WTC11 (cell line): ENCODE results near the gene EBP. TPM values are rescaled to one million over a fixed set of nuclear protein-coding genes. Genes with fewer than 3 reads are reported as not detected.
"Not testable (repeated sequence)": the region's sequence is repeated elsewhere in the genome, so short reads cannot be mapped to it uniquely, and the experiment has no call there.

Source experiments
- ATAC-seq: fragments of 200-7000 bp; cut with Tn5 transposase; 2 replicates; pipeline ENCODE4 v1.10.0; 2021; ENCODE audit warnings: mild to moderate bottlenecking, moderate library complexity
- CTCF ChIA-PET: fragments of 300-600 bp; sonication (Branson Sonifier 250); formaldehyde crosslinking; loops from one replicate; lab custom pipeline; 2021; ENCODE audit warnings: antibody characterized with exemption; lab: Charles Lee
- POLR2A ChIA-PET: fragments of 350-600 bp; sonication (Branson Sonifier 250); formaldehyde crosslinking; loops from one replicate; lab custom pipeline; 2021; ENCODE audit warnings: antibody characterized with exemption; lab: Charles Lee
- DNase-seq: peaks from one replicate; pipeline ENCODE4 v3.0.0; 2021; ENCODE audit warnings: low spot score
- H3K27ac Mint-ChIP-seq: 2 replicates; pipeline ENCODE4 v1.8.0; 2021; ENCODE audit warnings: mixed read lengths
- H3K27me3 Mint-ChIP-seq: 2 replicates; pipeline ENCODE4 v1.8.0; 2021; ENCODE audit warnings: low read depth, mild to moderate bottlenecking, moderate library complexity, mixed read lengths
- H3K36me3 Mint-ChIP-seq: 2 replicates; pipeline ENCODE4 v1.8.0; 2021; ENCODE audit warnings: mixed read lengths
- H3K4me1 Mint-ChIP-seq: 2 replicates; pipeline ENCODE4 v1.8.0; 2022; ENCODE audit warnings: mixed read lengths
- H3K4me3 Mint-ChIP-seq: 2 replicates; pipeline ENCODE4 v1.8.0; 2021; ENCODE audit warnings: mild to moderate bottlenecking, moderate library complexity, mixed read lengths
- H3K9me3 Mint-ChIP-seq: 2 replicates; pipeline ENCODE4 v1.8.0; 2021; ENCODE audit warnings: mixed read lengths
- AFF4 ChIP-seq: sonication (generic); formaldehyde crosslinking; IDR thresholded peaks from 2 replicates; pipeline ENCODE4 v1.8.1; 2023; ENCODE audit warnings: mild to moderate bottlenecking, missing genetic modification reagents, borderline replicate concordance
- ATF3 ChIP-seq: sonication (generic); formaldehyde crosslinking; conservative IDR thresholded peaks from 2 replicates; pipeline ENCODE4 v1.8.1; 2022; ENCODE audit warnings: mild to moderate bottlenecking, missing genetic modification reagents
- E2F4 ChIP-seq: sonication (generic); formaldehyde crosslinking; IDR thresholded peaks from 2 replicates; pipeline ENCODE4 v1.8.1; 2022; ENCODE audit warnings: low read depth, mild to moderate bottlenecking, moderate library complexity, missing genetic modification reagents, borderline replicate concordance
- ELF4 ChIP-seq: sonication (generic); formaldehyde crosslinking; IDR thresholded peaks from 2 replicates; pipeline ENCODE4 v1.8.1; 2022; ENCODE audit warnings: low read depth, mild to moderate bottlenecking, moderate library complexity, missing genetic modification reagents
- ERG ChIP-seq: fragments of 250-450 bp; sonication (Bioruptor Pico); IDR thresholded peaks from 2 replicates; pipeline ENCODE4 v1.8.0; 2021; ENCODE audit warnings: mild to moderate bottlenecking
- FOXP1 ChIP-seq: sonication (generic); formaldehyde crosslinking; IDR thresholded peaks from 2 replicates; pipeline ENCODE4 v1.8.0; 2022; ENCODE audit warnings: missing genetic modification reagents, mild to moderate bottlenecking, moderate library complexity, borderline replicate concordance
- IRF1 ChIP-seq: sonication (generic); formaldehyde crosslinking; IDR thresholded peaks from 2 replicates; pipeline ENCODE4 v1.8.0; 2023; ENCODE audit warnings: missing genetic modification reagents
- NR2C2 ChIP-seq: sonication (generic); formaldehyde crosslinking; IDR thresholded peaks from 2 replicates; pipeline ENCODE4 v1.8.0; 2022; ENCODE audit warnings: mild to moderate bottlenecking, missing genetic modification reagents
- USF1 ChIP-seq: sonication (generic); formaldehyde crosslinking; IDR thresholded peaks from 2 replicates; pipeline ENCODE4 v1.8.0; 2022; ENCODE audit warnings: mild to moderate bottlenecking, missing genetic modification reagents
- ZBTB21 ChIP-seq: sonication (generic); formaldehyde crosslinking; IDR thresholded peaks from 2 replicates; pipeline ENCODE4 v1.8.1; 2023; ENCODE audit warnings: mild to moderate bottlenecking, missing genetic modification reagents, borderline replicate concordance
- total RNA-seq: library from RNA; stranded (reverse); gene quantifications from 3 replicates; pipeline ENCODE4 v1.2.3, GENCODE V29; 2021

Gene EBP
- total RNA-seq, 1 experiment from 2014 or later, result 129 TPM

GRCh38 chrX:48548871-48549270, 27.3 kb downstream of the EBP start:
- DNase-seq, result no peak
- POLR2A ChIA-PET, result no interaction called here
- TF ChIP-seq ZBTB21 (CRISPR knock-in tag) (no peak), ELF4 (CRISPR knock-in tag) (no peak), FOXP1 (CRISPR knock-in tag) (no peak)
- Mint-ChIP-seq H3K27me3 (no peaks in the 10 kb centered on the region), H3K27ac (no peak overlapping the region), H3K9me3 (no peaks in the 10 kb centered on the region), H3K4me3 (no peak overlapping the region), H3K36me3 (peaks cover 6% of the 10 kb centered on the region), H3K4me1 (no peaks in the 10 kb centered on the region)
- ATAC-seq, result no peak
- CTCF ChIA-PET, result interaction anchor here (1.2 kb wide), 1 partner anchor 9 kb away, joined by 4 read pairs; the partner anchor contains the start of gene TBC1D25

- ATAC-seq, H3K4me3 Mint-ChIP-seq, H3K27me3 Mint-ChIP-seq, CTCF ChIA-PET, DNase-seq, H3K4me1 Mint-ChIP-seq, H3K36me3 Mint-ChIP-seq, H3K9me3 Mint-ChIP-seq, H3K27ac Mint-ChIP-seq: not testable (repeated sequence)
- POLR2A ChIA-PET, result interaction anchor here (0.6 kb wide), 1 partner anchor 1440 kb away, joined by 3 read pairs; no protein-coding TSS in a partner anchor
Measured at GRCh38 chrX:48555731-48556325, 34.2 kb downstream of the EBP start.

- H3K27me3 Mint-ChIP-seq, result no peaks in the 10 kb centered on the region
- no peak for TF ChIP-seq ERG (CRISPR knock-in tag)
- no peak for TF ChIP-seq AFF4 (CRISPR knock-in tag)
- TF ChIP-seq USF1 (CRISPR knock-in tag), result no peak
- DNase-seq (no peak), ATAC-seq (no peak)
- no peaks in the 10 kb centered on the region for H3K9me3 Mint-ChIP-seq
- H3K36me3 Mint-ChIP-seq, result peaks cover 6% of the 10 kb centered on the region
- CTCF ChIA-PET, result no interaction called here
- POLR2A ChIA-PET, result no interaction called here
- H3K4me3 Mint-ChIP-seq, result no peak overlapping the region
- H3K27ac Mint-ChIP-seq, result no peak overlapping the region
- H3K4me1 Mint-ChIP-seq, result peaks cover 8% of the 10 kb centered on the region
Measured at GRCh38 chrX:48558271-48558670, 36.7 kb downstream of the EBP start.

GRCh38 chrX:48559636-48560035, 38.0 kb downstream of the EBP start:
- peaks cover 7% of the 10 kb centered on the region for H3K4me1 Mint-ChIP-seq
- ChIA-PET POLR2A (no interaction called here), CTCF (no interaction called here)
- no peaks in the 10 kb centered on the region for H3K9me3 Mint-ChIP-seq
- TF ChIP-seq IRF1 (CRISPR knock-in tag) (no peak), E2F4 (CRISPR knock-in tag) (no peak), ATF3 (CRISPR knock-in tag) (no peak), NR2C2 (CRISPR knock-in tag) (no peak)
- no peak for ATAC-seq
- H3K36me3 Mint-ChIP-seq, result peaks cover 8% of the 10 kb centered on the region
- no peak for DNase-seq
- no peak overlapping the region for H3K4me3 Mint-ChIP-seq
- no peaks in the 10 kb centered on the region for H3K27me3 Mint-ChIP-seq
- H3K27ac Mint-ChIP-seq, result no peak overlapping the region
